HuH-7 (cell line): ENCODE data around the gene PITX2.
A peak's percentile ranks its signal among the peaks of the same experiment; 100 is the strongest.
"Not testable (repeated sequence)": the region's sequence is repeated elsewhere in the genome, so short reads cannot be mapped to it uniquely, and the experiment has no call there.

Source experiments
- DNase-seq: peaks from one replicate; pipeline ENCODE4 v3.0.0; 2011; ENCODE audit warnings: low spot score

The PITX2 gene

GRCh38 chr4:110610940-110611831, 11.7 kb downstream of the PITX2 start:
- no peak for DNase-seq

- DNase-seq = no peak
Measured at GRCh38 chr4:110610620-110610939, 12.3 kb downstream of the PITX2 start.

- no peak for DNase-seq
Measured at GRCh38 chr4:110609044-110609750, 13.7 kb downstream of the PITX2 start.

GRCh38 chr4:110605077-110605476, 17.8 kb downstream of the PITX2 start:
- DNase-seq = no peak

GRCh38 chr4:110602061-110602460, 20.8 kb downstream of the PITX2 start:
- DNase-seq = no peak

GRCh38 chr4:110597582-110597981, 25.3 kb downstream of the PITX2 start:
- DNase-seq = no peak

- no peak for DNase-seq
Measured at GRCh38 chr4:110596431-110596830, 26.4 kb downstream of the PITX2 start.

- no peak for DNase-seq
Measured at GRCh38 chr4:110595583-110595982, 27.3 kb downstream of the PITX2 start.

GRCh38 chr4:110589297-110589696, 33.6 kb downstream of the PITX2 start:
- DNase-seq = no peak

- no peak for DNase-seq
Measured at GRCh38 chr4:110587666-110588285, 35.1 kb downstream of the PITX2 start.

GRCh38 chr4:110586131-110586850, 36.6 kb downstream of the PITX2 start:
- peak; percentile 43 for DNase-seq

GRCh38 chr4:110576696-110577095, 46.2 kb downstream of the PITX2 start:
- DNase-seq = not testable (repeated sequence)
